Neural cell (in vitro differentiated cells): ENCODE data around the gene LHFPL2.

Source experiments
- CTCF ChIP-seq: fragments of 450-650 bp; IDR thresholded peaks from 2 replicates; pipeline ENCODE4 v1.5.1; 2014; ENCODE audit warnings: antibody characterized with exemption, mild to moderate bottlenecking, moderate library complexity; ENCODE audit not compliant: poor library complexity, severe bottlenecking
- MXI1 ChIP-seq: fragments of 450-650 bp; conservative IDR thresholded peaks from 2 replicates; pipeline ENCODE4 v1.6.1; 2014; ENCODE audit warnings: antibody characterized with exemption, mild to moderate bottlenecking; ENCODE audit not compliant: poor library complexity, severe bottlenecking

DNA sequence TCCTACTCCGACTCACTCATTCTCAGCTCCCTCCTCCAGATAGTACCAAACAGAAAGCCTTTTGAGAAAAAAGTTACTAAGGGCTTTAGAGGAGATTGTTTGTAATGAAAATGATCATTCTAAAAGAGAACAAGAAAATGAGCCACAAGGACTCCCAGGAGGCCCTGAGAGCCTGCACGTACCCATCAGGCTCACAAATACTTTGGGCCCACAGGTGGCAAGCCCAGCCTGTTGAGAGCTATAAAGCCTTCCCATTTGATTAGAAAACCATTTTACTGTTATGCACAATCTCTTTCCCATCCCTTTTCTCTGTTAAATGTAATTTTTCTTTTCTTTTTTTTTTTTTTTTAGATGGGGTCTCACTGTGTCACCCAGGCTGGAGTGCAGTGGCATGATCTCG lies 136.1 kb downstream of the LHFPL2 start:
- no peak for TF ChIP-seq CTCF
- TF ChIP-seq MXI1 = no peak
